Left colon (tissue), 2 donors: ENCODE measurements around the gene ANO7. TPM values are rescaled to one million over a fixed set of nuclear protein-coding genes. Genes with fewer than 3 reads are reported as not detected.

Experiments
- ATAC-seq: fragments of 200-7000 bp; cut with Tn5 transposase; one replicate; pipeline ENCODE4 v1.9.1; 2020; ENCODE audit warnings: mild to moderate bottlenecking, moderate library complexity
- DNase-seq, 2 donors: peaks; one replicate each; pipeline ENCODE4 v3.0.0-alpha.2; 2020
- intact Hi-C, 2 donors: fragments of 100-400 bp; cut with DNase I in 1 of 2; cut with micrococcal nuclease in 1 of 2; formaldehyde crosslinking; loops; one replicate each; pipeline versions ENCODE4 v1.11.2 to v1.14.0; 2022; cut with DNase I, micrococcal nuclease
- total RNA-seq, 2 donors: library from RNA; stranded (reverse); fragmentation: NEBNext Ultra II Directional; extraction: Animal tissue kit (Norgen Biotek cat#: 25700); gene quantifications; one replicate each; pipeline ENCODE4 v1.2.1, GENCODE V29; 2021
- donor health status: DM: no; HTN: no; CAD: no.
- donor health status: DM: yes; HTN: yes; CAD: no.

Gene ANO7
- total RNA-seq, 2 donors from 2014 or later, result 75.4 to 114 TPM

DNA sequence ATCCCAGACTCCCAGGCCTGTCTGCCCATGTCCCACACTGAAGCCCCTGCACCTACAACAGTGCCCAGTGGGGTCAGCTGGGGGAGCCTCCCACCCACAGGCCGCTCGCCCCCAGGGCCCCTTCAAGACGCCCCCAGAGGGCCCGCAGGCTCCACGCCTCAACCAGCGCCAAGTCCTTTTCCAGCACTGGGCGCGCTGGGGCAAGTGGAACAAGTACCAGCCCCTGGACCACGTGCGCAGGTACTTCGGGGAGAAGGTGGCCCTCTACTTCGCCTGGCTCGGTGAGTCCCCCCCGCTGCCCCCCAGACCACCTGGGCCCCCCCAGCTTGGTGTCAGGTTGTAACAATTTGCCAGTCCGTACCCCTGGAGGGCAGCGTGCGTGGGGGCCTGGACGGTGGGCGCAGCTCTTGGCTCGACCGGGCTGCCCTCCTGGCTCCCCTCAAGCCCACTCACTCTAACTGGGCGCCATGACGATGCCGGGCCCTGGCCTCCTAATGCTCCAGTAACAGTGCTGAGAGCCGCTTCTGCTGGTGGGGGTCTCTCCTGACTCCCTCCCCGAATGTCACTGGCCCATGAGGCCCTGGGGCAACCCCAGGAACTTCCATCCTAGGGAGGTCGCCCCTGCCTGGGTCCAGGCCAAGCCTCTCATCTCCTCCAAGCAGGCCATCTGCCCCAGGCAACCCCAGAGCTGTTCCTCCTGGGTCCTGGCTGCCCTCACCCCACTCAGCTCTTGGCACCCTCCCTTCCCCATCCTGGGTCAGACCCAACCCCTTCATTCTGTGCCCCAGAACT is 14.9 kb downstream of the ANO7 start:
- DNase-seq (no peak), ATAC-seq (no peak)
- intact Hi-C loops, result no loop called here

DNA sequence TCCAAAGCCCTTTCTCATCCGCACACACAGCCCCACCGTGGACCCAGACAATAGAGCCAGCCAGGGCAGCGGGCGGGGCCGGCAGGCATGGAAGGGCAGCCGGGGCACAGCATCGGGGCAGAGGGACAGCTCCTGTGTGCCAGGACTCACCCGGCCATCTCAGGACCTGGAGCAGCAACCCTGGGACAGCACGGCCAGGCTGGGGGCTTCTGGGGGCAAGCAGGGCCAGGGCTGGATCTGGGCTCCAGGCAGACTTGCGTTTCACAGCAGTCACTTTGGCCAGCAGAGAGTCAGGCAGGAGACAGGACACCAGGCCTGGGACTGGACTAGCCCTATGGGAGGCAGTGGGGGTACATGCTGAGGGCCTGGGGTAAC is 15.5 kb downstream of the ANO7 start:
- peak; percentile 8 for ATAC-seq
- intact Hi-C loops, result no loop called here
- no peak for DNase-seq

- DNase-seq (no peak), ATAC-seq (no peak)
- intact Hi-C loops, result no loop called here
Observed at GRCh38 chr2:241204490-241204889, 16.0 kb downstream of the ANO7 start.

DNA sequence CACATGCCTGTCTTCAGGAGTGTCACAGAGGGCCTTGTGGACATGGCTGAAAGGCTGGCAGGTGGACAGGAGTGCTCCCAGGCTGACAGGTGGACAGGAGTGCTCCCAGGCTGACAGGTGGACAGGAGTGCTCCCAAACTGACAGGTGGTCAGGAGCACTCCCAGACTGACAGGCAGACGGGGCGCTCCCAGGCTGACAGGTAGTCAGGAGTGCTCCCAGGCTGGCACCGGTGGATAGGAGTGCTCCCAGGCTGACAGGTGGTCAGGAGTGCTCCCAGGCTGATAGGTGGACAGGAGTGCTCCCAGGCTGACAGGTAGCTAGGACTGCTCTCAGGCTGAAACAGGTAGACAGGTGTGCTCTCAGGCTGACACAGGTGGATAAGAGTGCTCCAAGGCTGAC is 16.6 kb downstream of the ANO7 start:
- DNase-seq (no peak), ATAC-seq (no peak)
- intact Hi-C loops, result no loop called here

DNA sequence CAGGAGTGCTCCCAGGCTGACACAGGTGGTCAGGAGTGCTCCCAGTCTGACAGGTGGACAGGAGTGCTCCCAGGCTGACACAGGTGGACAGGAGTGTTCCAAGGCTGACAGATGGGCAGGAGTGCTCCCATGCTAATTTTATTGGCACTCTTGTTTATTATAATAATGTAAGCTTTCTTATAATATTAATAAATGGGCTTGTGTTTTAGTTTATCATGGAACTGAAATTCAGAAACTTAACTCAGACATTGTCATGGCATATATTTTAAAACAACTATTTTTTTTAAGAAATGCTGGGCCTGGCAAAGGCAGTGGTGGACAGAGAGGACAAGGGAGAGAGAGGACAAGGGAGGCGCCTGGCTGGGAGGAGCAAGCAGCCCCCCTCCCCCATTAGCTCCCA is 18.7 kb downstream of the ANO7 start:
- ATAC-seq, result no peak
- no peak for DNase-seq
- intact Hi-C loops, result no loop called here

GRCh38 chr2:241207641-241208040 is 19.2 kb downstream of the ANO7 start:
- intact Hi-C loops, result no loop called here
- ATAC-seq, result peak; percentile 46
- no peak for DNase-seq

GRCh38 chr2:241208058-241208457 is 19.6 kb downstream of the ANO7 start:
- DNase-seq (no peak), ATAC-seq (no peak)
- intact Hi-C loops, result no loop called here

DNA sequence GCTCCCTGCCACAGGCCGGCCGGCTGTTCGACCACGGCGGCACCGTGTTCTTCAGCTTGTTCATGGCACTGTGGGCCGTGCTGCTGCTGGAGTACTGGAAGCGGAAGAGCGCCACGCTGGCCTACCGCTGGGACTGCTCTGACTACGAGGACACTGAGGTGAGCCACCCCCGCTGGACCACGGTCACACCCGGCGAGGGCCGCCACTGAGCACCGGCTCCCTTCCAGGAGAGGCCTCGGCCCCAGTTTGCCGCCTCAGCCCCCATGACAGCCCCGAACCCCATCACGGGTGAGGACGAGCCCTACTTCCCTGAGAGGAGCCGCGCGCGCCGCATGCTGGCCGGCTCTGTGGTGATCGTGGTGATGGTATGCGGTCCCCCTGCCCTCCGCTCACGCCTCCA is 20.8 kb downstream of the ANO7 start:
- intact Hi-C loops, result no loop called here
- no peak for DNase-seq
- ATAC-seq, result no peak

DNA sequence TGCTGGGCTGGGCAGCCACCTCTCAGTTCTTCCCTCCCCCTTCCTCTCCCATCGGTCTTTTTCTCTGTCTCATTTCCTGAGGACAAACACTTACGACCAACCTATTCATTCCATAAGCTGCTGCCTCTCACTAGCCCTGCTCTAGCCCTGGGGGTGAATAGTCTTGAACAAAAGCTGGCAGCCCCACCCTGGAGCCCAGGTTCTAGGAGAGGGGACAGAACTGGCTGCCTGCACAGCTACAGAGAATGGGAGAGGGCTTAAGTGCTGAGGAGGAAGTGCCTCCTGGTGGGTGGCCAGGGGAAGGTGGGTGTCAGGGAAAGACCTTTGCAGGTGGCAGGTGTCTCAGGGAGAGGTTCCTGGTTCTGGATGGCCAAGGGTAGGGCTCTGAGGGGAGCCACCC is 22.8 kb downstream of the ANO7 start:
- ATAC-seq (no peak), DNase-seq (no peak)
- intact Hi-C loops, result no loop called here

- intact Hi-C loops, result no loop called here
Observed at GRCh38 chr2:241213041-241213440, 24.6 kb downstream of the ANO7 start.

DNA sequence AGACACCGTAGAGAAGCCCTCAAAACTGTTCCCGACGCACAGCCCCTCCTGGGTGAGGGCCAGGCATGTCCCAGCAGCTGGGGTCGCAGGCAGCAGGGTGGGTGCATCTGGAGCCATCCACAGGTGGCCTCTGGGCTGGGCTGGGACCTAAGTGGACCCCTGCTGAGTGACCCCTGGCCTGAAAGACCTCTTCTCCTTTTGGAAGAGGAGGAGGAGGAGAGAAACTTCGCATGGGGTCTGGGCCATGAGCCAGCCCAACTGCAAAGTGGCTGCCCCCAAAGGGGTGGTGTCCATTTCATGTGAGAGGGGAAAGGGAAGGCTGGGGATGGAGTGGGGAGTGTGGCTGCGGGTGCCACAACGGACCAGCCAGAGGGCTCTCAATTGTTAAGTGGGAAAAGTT is 25.1 kb downstream of the ANO7 start:
- ATAC-seq (no peak), DNase-seq (no peak)
- intact Hi-C loops, result no loop called here

More at GRCh38 chr2:241213041-241213440, 24.6 kb downstream of the ANO7 start:
- DNase-seq, result no peak
- ATAC-seq, result no peak

GRCh38 chr2:241214209-241214608 is 25.7 kb downstream of the ANO7 start:
- intact Hi-C loops, result no loop called here
- no peak for ATAC-seq
- DNase-seq, result no peak

- intact Hi-C loops, result no loop called here
- ATAC-seq (no peak), DNase-seq (no peak)
Observed at GRCh38 chr2:241214766-241215165, 26.3 kb downstream of the ANO7 start.

- DNase-seq (no peak), ATAC-seq (peak; percentile 38)
- intact Hi-C loops, result no loop called here
Observed at GRCh38 chr2:241215421-241215820, 26.9 kb downstream of the ANO7 start.

DNA sequence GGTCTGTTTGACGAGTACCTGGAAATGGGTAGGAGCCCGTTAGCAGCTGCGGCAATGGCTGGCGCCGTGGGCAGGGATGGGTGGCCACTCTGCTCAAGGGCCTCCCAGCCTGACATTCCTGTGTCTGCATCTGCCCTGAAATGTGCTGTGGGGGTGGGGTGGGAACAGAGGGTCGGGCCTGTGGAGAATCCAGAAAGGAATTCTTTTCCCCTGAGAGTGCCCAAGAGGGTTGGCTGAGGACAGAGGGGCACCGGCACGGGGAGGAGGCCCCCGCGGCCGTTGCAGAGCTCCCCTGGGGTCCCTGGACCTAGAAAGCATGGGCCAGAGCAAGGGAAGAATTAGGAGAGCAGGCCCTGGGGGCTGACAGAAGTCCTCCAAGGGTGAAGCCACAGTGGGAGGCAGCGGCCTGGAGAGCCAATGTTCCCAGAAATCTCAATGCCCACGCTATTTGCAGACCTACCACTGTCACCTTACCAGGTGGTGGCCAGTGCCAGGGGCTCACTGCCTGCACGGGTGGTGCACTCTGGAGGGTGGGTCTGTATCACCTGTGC is 27.8 kb downstream of the ANO7 start:
- intact Hi-C loops, result no loop called here
- ATAC-seq (no peak), DNase-seq (no peak)

GRCh38 chr2:241217320-241218031 is 29.0 kb downstream of the ANO7 start:
- intact Hi-C loops, result no loop called here
- ATAC-seq, result peak; percentile 80
- DNase-seq, result peak; percentile 65 to 74

GRCh38 chr2:241218131-241219029 is 29.9 kb downstream of the ANO7 start:
- intact Hi-C loops, result no loop called here
- peak; percentile 51 to 57 for DNase-seq
- peak; percentile 38 for ATAC-seq

- no peak for DNase-seq
- intact Hi-C loops, result no loop called here
Observed at GRCh38 chr2:241219030-241219382, 30.5 kb downstream of the ANO7 start.

GRCh38 chr2:241219856-241220356 is 31.4 kb downstream of the ANO7 start:
- DNase-seq (no peak), ATAC-seq (no peak)
- intact Hi-C loops, result no loop called here

More at GRCh38 chr2:241219030-241219382, 30.5 kb downstream of the ANO7 start:
- ATAC-seq, result no peak
